ENCODE data around the gene WASHC3. TPM values are rescaled to one million over a fixed set of nuclear protein-coding genes. Genes with fewer than 3 reads are reported as not detected.
"Not testable (repeated sequence)": the region's sequence is repeated elsewhere in the genome, so short reads cannot be mapped to it uniquely, and the experiment has no call there.

WASHC3 gene
- polyA plus RNA-seq, 3 donors = 26.0 to 75.8 (median 66.2) TPM

- H3K4me2 ChIP-seq (replicated peaks; ENCODE audit: extremely low read depth, low read length, poor library complexity, severe bottlenecking) = no peak overlapping the region
- H3K9me3 ChIP-seq (replicated peaks in 1 of 2; ENCODE audit: control insufficient read depth in 1 of 2, insufficient read depth in 1 of 2, low read length in 2 of 2) = peaks cover 0 to 6% of the 10 kb centered on the region in 2 donors
- intact Hi-C loops (cut with micrococcal nuclease) = no loop called here
- no peak overlapping the region for H3K4me3 Mint-ChIP-seq
- no peaks in the 10 kb centered on the region for H3K27me3 Mint-ChIP-seq (ENCODE audit: low read depth in 3 of 3)
- no peaks in the 10 kb centered on the region for H3K27me3 ChIP-seq (ENCODE audit: control insufficient read depth in 2 of 2, insufficient read depth in 2 of 2, low read length in 2 of 2)
- no peak overlapping the region for H3K9ac ChIP-seq (ENCODE audit: insufficient read depth, low read length, poor library complexity, severe bottlenecking)
- no peak overlapping the region for H3K27ac ChIP-seq (ENCODE audit: low read depth in 1 of 2, low read length in 2 of 2)
- H3K4me1 Mint-ChIP-seq = no peaks in the 10 kb centered on the region
- H3K27ac Mint-ChIP-seq = no peak overlapping the region
- peaks cover 3 to 9% (median 6%) of the 10 kb centered on the region in 7 donors for H3K9me3 Mint-ChIP-seq
- no peak overlapping the region for H3K4me3 ChIP-seq (replicated peaks in 1 of 3; ENCODE audit: low read depth in 2 of 3, low read length in 3 of 3)
- peaks cover 31 to 63% of the 10 kb centered on the region in 2 donors for H3K36me3 ChIP-seq (replicated peaks in 1 of 2; ENCODE audit: control insufficient read depth in 1 of 2, insufficient read depth in 2 of 2, low read length in 2 of 2)
- H4K20me1 ChIP-seq (ENCODE audit: insufficient read depth, low read length) = no peaks in the 10 kb centered on the region
- no peaks in the 10 kb centered on the region for H3K79me2 ChIP-seq (ENCODE audit: insufficient read depth, low read length)
- DNase-seq = no peak
- TF ChIP-seq CTCF (IDR thresholded peaks at IDR 0.05) = no peak
- H2AFZ ChIP-seq (ENCODE audit: insufficient read depth, low read depth, low read length, poor library complexity, severe bottlenecking) = no peak overlapping the region
- H3K36me3 Mint-ChIP-seq = peaks cover 28 to 39% of the 10 kb centered on the region in 2 donors
- no peaks in the 10 kb centered on the region for H3K4me1 ChIP-seq (ENCODE audit: control insufficient read depth in 1 of 2, insufficient read depth in 2 of 2, low read length in 2 of 2)
Observed at GRCh38 chr12:102093319-102093718, 31.5 kb upstream of the WASHC3 start.

GRCh38 chr12:102089228-102089835, 27.5 kb upstream of the WASHC3 start:
- H3K36me3 Mint-ChIP-seq = peaks cover 34 to 39% of the 10 kb centered on the region in 2 donors
- H3K36me3 ChIP-seq (replicated peaks in 1 of 2; ENCODE audit: control insufficient read depth in 1 of 2, insufficient read depth in 2 of 2, low read length in 2 of 2) = peaks cover 20 to 54% of the 10 kb centered on the region in 2 donors
- H3K4me3 Mint-ChIP-seq; H2AFZ ChIP-seq (ENCODE audit: insufficient read depth, low read depth, low read length, poor library complexity, severe bottlenecking); H3K4me1 Mint-ChIP-seq; H3K27me3 Mint-ChIP-seq (ENCODE audit: low read depth in 3 of 3); H3K4me1 ChIP-seq (ENCODE audit: control insufficient read depth in 1 of 2, insufficient read depth in 2 of 2, low read length in 2 of 2); H3K4me2 ChIP-seq (replicated peaks; ENCODE audit: extremely low read depth, low read length, poor library complexity, severe bottlenecking); intact Hi-C loops (cut with micrococcal nuclease); H3K9ac ChIP-seq (ENCODE audit: insufficient read depth, low read length, poor library complexity, severe bottlenecking); H3K4me3 ChIP-seq (replicated peaks in 1 of 3; ENCODE audit: low read depth in 2 of 3, low read length in 3 of 3); DNase-seq; H3K9me3 ChIP-seq (replicated peaks in 1 of 2; ENCODE audit: control insufficient read depth in 1 of 2, insufficient read depth in 1 of 2, low read length in 2 of 2); H3K9me3 Mint-ChIP-seq; H3K27ac Mint-ChIP-seq; H3K27ac ChIP-seq (ENCODE audit: low read depth in 1 of 2, low read length in 2 of 2); H4K20me1 ChIP-seq (ENCODE audit: insufficient read depth, low read length); H3K27me3 ChIP-seq (ENCODE audit: control insufficient read depth in 2 of 2, insufficient read depth in 2 of 2, low read length in 2 of 2); H3K79me2 ChIP-seq (ENCODE audit: insufficient read depth, low read length): not testable (repeated sequence)
- WGBS (ENCODE audit: insufficient coverage) = 98% methylated on average over 35 of the region's 38 CpGs
